Measurements from ENCODE around the gene AHSA1. TPM values are rescaled to one million over a fixed set of nuclear protein-coding genes. Genes with fewer than 3 reads are reported as not detected.

Gene AHSA1
- total and polyA plus RNA-seq, 10 of the 15 experiments (the other 5 are each of a cell fraction or from before 2014, with no cell fraction given): 51.8 to 295 (median 201) TPM

- FAIRE-seq (no peak), ATAC-seq (peak; percentile 18), DNase-seq (ENCODE audit: low read depth, low spot score) (peak; percentile 24)
- no peaks in the 10 kb centered on the region for H3K9me3 ChIP-seq (replicated peaks; ENCODE audit: control insufficient read depth, insufficient read depth, low read length)
- H3K27me3 ChIP-seq (replicated peaks in 1 of 2; ENCODE audit: control insufficient read depth in 2 of 2, insufficient read depth in 2 of 2, low read length in 1 of 2): no peaks in the 10 kb centered on the region
- peaks cover 13% of the 10 kb centered on the region for H3K4me1 ChIP-seq (ENCODE audit: control insufficient read depth, insufficient read depth, low read length)
- peaks cover 53% of the 10 kb centered on the region for H3K79me2 ChIP-seq (ENCODE audit: control insufficient read depth, insufficient read depth, low read length)
- H3K4me3 ChIP-seq: peak overlapping the region; percentile 82
- H3K36me3 ChIP-seq (ENCODE audit: control insufficient read depth in 2 of 2, insufficient read depth in 2 of 2, low read length in 1 of 2): peaks cover 12 to 26% of the 10 kb centered on the region in 2 experiments
- peak overlapping the region; percentile 73 for H3K4me2 ChIP-seq (ENCODE audit: control insufficient read depth, insufficient read depth)
- BruUV-seq (replicated peaks): no TSS peak
- peak; percentile 66 to 82 (median 81) for TF ChIP-seq CTCF (IDR thresholded peaks at IDR 0.05 in 2 of 3, conservative IDR thresholded peaks at IDR 0.05 in 1 of 3; ENCODE audit: control insufficient read depth in 2 of 3, extremely low read depth in 1 of 3, insufficient read depth in 1 of 3, low read depth in 3 of 3, low read length in 3 of 3)
- TF ChIP-seq NBN (IDR thresholded peaks at IDR 0.05): 0 out of 2 replicates have a peak, but pooled peaks have one; percentile 33
- no peak for TF ChIP-seq PRDM15 (CRISPR knock-in tag; IDR thresholded peaks at IDR 0.05)
- peak; percentile 47 for TF ChIP-seq YY1 (IDR thresholded peaks at IDR 0.05; ENCODE audit: low read depth, low read length)
- TF ChIP-seq E2F4 (IDR thresholded peaks at IDR 0.05; ENCODE audit: low read depth, low read length): no peak
- TF ChIP-seq RELB (IDR thresholded peaks at IDR 0.05; ENCODE audit: low read depth): 0 out of 2 replicates have a peak, but pooled peaks have one; percentile 25
- peak; percentile 73 for TF ChIP-seq RAD21 (IDR thresholded peaks at IDR 0.05; ENCODE audit: insufficient read depth, low read depth, low read length)
- peak; percentile 56; the same call in 1 of the 2 replicates for TF ChIP-seq SMC3 (IDR thresholded peaks at IDR 0.05; ENCODE audit: borderline replicate concordance, low read length)
- H2AFZ ChIP-seq (ENCODE audit: control insufficient read depth, low read depth, low read length): no peak overlapping the region
- intact Hi-C loops (cut with micrococcal nuclease; ENCODE audit: unreplicated experiment) (loop anchor here (2.0 to 5.0 kb wide), 3 partner anchors 82 to 307 kb away; partner anchors contain the start of genes ALKBH1, SAMD15, SLIRP and TMED8), in situ Hi-C loops (cut with MboI) (no loop called here)
- ChIA-PET SMC1A (ENCODE audit: uncharacterized antibody, unreplicated experiment) (interaction anchor here (0.7 to 2.7 kb wide), 32 partner anchors 9 to 293 kb away, joined by 3 to 91 read pairs (median 4); partner anchors contain the start of genes ALKBH1, GSTZ1, POMT2 and SLIRP), RAD21 (ENCODE audit: unreplicated experiment) (interaction anchor here (0.5 to 3.2 kb wide), 25 partner anchors 13 to 381 kb away, joined by 3 to 44 read pairs (median 4); partner anchors contain the start of genes GSTZ1, POMT2, SAMD15 and TMED8), POLR2A (interaction anchor here (0.8 to 1.6 kb wide), 9 partner anchors 9 to 149 kb away, joined by 3 to 7 read pairs (median 4); partner anchors contain the start of genes GSTZ1, SAMD15 and TMED8), CTCF (interaction anchor here (0.5 to 4.6 kb wide), 57 partner anchors 8 to 388 kb away, joined by 3 to 140 read pairs (median 4); partner anchors contain the start of genes ALKBH1, SAMD15, SLIRP and SNW1)
- H4K20me1 ChIP-seq (ENCODE audit: control insufficient read depth, insufficient read depth): peaks cover 4% of the 10 kb centered on the region; the same call in 1 of the 2 replicates
- peak overlapping the region; percentile 97 for H3K27ac ChIP-seq (ENCODE audit: control insufficient read depth, insufficient read depth)
- 38% methylated on average over 13 of the region's 13 CpGs for WGBS (ENCODE audit: insufficient coverage, insufficient replicate concordance, low lambda C conversion rate, missing lambda C conversion rate)
- H3K9ac ChIP-seq (ENCODE audit: control insufficient read depth, insufficient read depth, low read length): peak overlapping the region; percentile 88
These were observed 1.3 kb downstream of the AHSA1 start for GRCh38 chr14:77459072-77459723.

Measured in GM12878 (cell line).